Measurements from ENCODE around the gene CNTN4. TPM values are rescaled to one million over a fixed set of nuclear protein-coding genes. Genes with fewer than 3 reads are reported as not detected.

CNTN4 gene
- total and polyA plus RNA-seq, 4 donors, result 1.5 to 30.7 (median 5.7) TPM

GRCh38 chr3:2861920-2862319 lies 763.3 kb downstream of the CNTN4 start:
- DNase-seq (no peak), ATAC-seq (ENCODE audit: insufficient read depth, low FRiP score) (no peak)
- Histone ChIP-seq H3K27ac (ENCODE audit: low read depth in 1 of 2, low read length in 1 of 2) (no peak overlapping the region), H3K9me3 (ENCODE audit: control insufficient read depth in 4 of 4, insufficient read depth in 3 of 4, low read length in 3 of 4) (no peaks in the 10 kb centered on the region), H3K9ac (ENCODE audit: insufficient read depth in 1 of 2, low read length in 2 of 2) (no peak overlapping the region), H3K4me1 (ENCODE audit: control insufficient read depth in 5 of 5, insufficient read depth in 5 of 5, low read length in 5 of 5) (no peaks in the 10 kb centered on the region), H3K4me3 (no peak overlapping the region), H3K36me3 (ENCODE audit: control insufficient read depth in 4 of 4, insufficient read depth in 4 of 4, low read length in 4 of 4) (no peaks in the 10 kb centered on the region), H3K27me3 (ENCODE audit: control insufficient read depth in 3 of 3, insufficient read depth in 3 of 3, low read length in 2 of 3) (no peaks in the 10 kb centered on the region)
- no peak for TF ChIP-seq CTCF (IDR thresholded peaks at IDR 0.05; ENCODE audit: control extremely low read depth, extremely low read depth)
- 77 to 80% methylated on average over 1 of the region's 1 CpG for WGBS, 2 donors

DNA sequence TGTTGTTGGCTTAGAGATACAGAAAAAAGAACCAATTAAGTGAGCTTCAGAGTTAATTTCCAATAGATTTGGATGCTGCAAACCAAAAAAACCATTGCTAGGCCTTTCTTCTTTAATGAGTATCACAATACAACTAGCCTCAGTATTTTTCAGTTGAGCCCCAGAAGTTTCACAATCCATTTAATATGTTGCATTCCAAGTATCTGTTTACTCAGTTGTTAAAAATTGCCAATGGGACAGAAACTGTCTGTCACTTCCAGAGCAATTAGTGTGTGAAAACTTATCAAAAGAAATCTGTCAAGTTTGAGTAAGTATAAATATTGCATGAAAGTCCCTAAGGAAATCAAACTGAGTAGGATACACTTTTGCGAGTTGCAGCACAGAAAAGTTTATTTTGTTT lies 763.7 kb downstream of the CNTN4 start:
- Histone ChIP-seq H3K27me3 (ENCODE audit: control insufficient read depth in 3 of 3, insufficient read depth in 3 of 3, low read length in 2 of 3) (no peaks in the 10 kb centered on the region), H3K4me3 (no peak overlapping the region), H3K36me3 (ENCODE audit: control insufficient read depth in 4 of 4, insufficient read depth in 4 of 4, low read length in 4 of 4) (no peaks in the 10 kb centered on the region), H3K27ac (ENCODE audit: low read depth in 1 of 2, low read length in 1 of 2) (no peak overlapping the region), H3K4me1 (ENCODE audit: control insufficient read depth in 5 of 5, insufficient read depth in 5 of 5, low read length in 5 of 5) (no peaks in the 10 kb centered on the region), H3K9me3 (ENCODE audit: control insufficient read depth in 4 of 4, insufficient read depth in 3 of 4, low read length in 3 of 4) (no peaks in the 10 kb centered on the region), H3K9ac (ENCODE audit: insufficient read depth in 1 of 2, low read length in 2 of 2) (no peak overlapping the region)
- 64 to 72% methylated on average over 1 of the region's 1 CpG for WGBS, 2 donors
- DNase-seq (peak in 1 of 3 donors; percentile 21), ATAC-seq (ENCODE audit: insufficient read depth, low FRiP score) (no peak)
- TF ChIP-seq CTCF (IDR thresholded peaks at IDR 0.05; ENCODE audit: control extremely low read depth, extremely low read depth), result no peak

DNA sequence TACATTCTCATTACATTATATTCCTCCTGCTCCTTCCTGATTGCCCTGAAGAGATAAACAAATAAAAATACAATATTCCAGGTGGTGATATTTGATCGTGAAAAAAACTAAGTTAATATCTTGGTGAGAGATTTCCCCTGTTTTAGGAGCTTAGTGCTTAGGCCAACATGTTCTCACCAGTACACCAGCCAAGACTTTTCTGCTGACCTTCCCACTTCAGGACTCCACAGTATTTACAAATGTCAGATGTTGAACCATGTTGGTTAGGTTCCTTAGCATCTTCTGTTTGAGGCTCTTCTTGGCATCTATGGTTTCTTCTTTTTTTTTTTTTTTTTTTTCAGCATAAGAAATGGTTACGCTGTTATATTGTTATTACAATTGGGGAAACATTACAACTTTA lies 764.5 kb downstream of the CNTN4 start:
- ATAC-seq (ENCODE audit: insufficient read depth, low FRiP score) (no peak), DNase-seq (no peak)
- TF ChIP-seq CTCF (IDR thresholded peaks at IDR 0.05; ENCODE audit: control extremely low read depth, extremely low read depth), result no peak
- H3K4me1 ChIP-seq (ENCODE audit: control insufficient read depth in 5 of 5, insufficient read depth in 5 of 5, low read length in 5 of 5), result no peaks in the 10 kb centered on the region
- H3K27ac ChIP-seq (ENCODE audit: low read depth in 1 of 2, low read length in 1 of 2), result no peak overlapping the region
- no peaks in the 10 kb centered on the region for H3K36me3 ChIP-seq (ENCODE audit: control insufficient read depth in 4 of 4, insufficient read depth in 4 of 4, low read length in 4 of 4)
- H3K9me3 ChIP-seq (ENCODE audit: control insufficient read depth in 4 of 4, insufficient read depth in 3 of 4, low read length in 3 of 4), result no peaks in the 10 kb centered on the region
- no peak overlapping the region for H3K4me3 ChIP-seq
- no peaks in the 10 kb centered on the region for H3K27me3 ChIP-seq (ENCODE audit: control insufficient read depth in 3 of 3, insufficient read depth in 3 of 3, low read length in 2 of 3)
- 63 to 89% methylated on average over 2 of the region's 2 CpGs for WGBS, 2 donors
- H3K9ac ChIP-seq (ENCODE audit: insufficient read depth in 1 of 2, low read length in 2 of 2), result no peak overlapping the region

DNA sequence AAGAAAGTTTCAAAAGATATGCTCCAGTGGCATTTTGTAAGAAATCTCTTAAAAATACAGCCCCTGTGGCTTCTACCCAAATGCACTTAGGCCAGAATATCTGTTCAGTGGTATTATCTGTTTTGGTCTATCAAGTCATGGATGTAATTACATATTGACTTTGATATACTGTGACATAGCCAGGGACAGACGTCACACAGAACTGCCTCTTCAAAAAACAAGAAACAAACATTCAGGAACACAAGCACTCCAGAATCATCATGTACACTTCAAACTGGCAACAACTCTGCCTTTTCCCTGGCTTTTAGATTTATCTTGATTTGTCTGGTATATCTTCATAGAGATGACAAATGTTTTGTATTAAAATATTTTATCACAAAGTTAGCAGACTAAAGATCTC lies 771.2 kb downstream of the CNTN4 start:
- no peak for TF ChIP-seq CTCF (IDR thresholded peaks at IDR 0.05; ENCODE audit: control extremely low read depth, extremely low read depth)
- Histone ChIP-seq H3K4me3 (no peak overlapping the region), H3K36me3 (ENCODE audit: control insufficient read depth in 4 of 4, insufficient read depth in 4 of 4, low read length in 4 of 4) (no peaks in the 10 kb centered on the region), H3K9me3 (ENCODE audit: control insufficient read depth in 4 of 4, insufficient read depth in 3 of 4, low read length in 3 of 4) (no peaks in the 10 kb centered on the region), H3K9ac (ENCODE audit: insufficient read depth in 1 of 2, low read length in 2 of 2) (no peak overlapping the region), H3K27me3 (ENCODE audit: control insufficient read depth in 3 of 3, insufficient read depth in 3 of 3, low read length in 2 of 3) (no peaks in the 10 kb centered on the region), H3K4me1 (ENCODE audit: control insufficient read depth in 5 of 5, insufficient read depth in 5 of 5, low read length in 5 of 5) (peaks cover 0 to 15% (median 7%) of the 10 kb centered on the region in 5 donors), H3K27ac (ENCODE audit: low read depth in 1 of 2, low read length in 1 of 2) (no peak overlapping the region)
- no peak for ATAC-seq (ENCODE audit: insufficient read depth, low FRiP score)
- 47 to 69% methylated on average over 1 of the region's 1 CpG for WGBS, 2 donors
- no peak for DNase-seq
